ENCODE data around the gene GALR1. TPM values are rescaled to one million over a fixed set of nuclear protein-coding genes. Genes with fewer than 3 reads are reported as not detected.

The GALR1 gene
- total RNA-seq, 4 donors from 2014 or later: 0.09 to 2.0 TPM; not detected in 2

DNA sequence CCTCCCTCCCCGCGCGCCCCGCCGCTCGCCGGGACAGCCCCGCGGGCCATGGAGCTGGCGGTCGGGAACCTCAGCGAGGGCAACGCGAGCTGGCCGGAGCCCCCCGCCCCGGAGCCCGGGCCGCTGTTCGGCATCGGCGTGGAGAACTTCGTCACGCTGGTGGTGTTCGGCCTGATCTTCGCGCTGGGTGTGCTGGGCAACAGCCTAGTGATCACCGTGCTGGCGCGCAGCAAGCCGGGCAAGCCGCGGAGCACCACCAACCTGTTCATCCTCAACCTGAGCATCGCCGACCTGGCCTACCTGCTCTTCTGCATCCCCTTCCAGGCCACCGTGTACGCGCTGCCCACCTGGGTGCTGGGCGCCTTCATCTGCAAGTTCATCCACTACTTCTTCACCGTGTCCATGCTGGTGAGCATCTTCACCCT lies 865 bp downstream of the GALR1 start:
- TF ChIP-seq, protein P1, sequence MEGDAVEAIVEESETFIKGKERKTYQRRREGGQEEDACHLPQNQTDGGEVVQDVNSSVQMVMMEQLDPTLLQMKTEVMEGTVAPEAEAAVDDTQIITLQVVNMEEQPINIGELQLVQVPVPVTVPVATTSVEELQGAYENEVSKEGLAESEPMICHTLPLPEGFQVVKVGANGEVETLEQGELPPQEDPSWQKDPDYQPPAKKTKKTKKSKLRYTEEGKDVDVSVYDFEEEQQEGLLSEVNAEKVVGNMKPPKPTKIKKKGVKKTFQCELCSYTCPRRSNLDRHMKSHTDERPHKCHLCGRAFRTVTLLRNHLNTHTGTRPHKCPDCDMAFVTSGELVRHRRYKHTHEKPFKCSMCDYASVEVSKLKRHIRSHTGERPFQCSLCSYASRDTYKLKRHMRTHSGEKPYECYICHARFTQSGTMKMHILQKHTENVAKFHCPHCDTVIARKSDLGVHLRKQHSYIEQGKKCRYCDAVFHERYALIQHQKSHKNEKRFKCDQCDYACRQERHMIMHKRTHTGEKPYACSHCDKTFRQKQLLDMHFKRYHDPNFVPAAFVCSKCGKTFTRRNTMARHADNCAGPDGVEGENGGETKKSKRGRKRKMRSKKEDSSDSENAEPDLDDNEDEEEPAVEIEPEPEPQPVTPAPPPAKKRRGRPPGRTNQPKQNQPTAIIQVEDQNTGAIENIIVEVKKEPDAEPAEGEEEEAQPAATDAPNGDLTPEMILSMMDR (IDR thresholded peaks at IDR 0.05): no peak
- ATAC-seq (ENCODE audit: low FRiP score): no peak
- DNase-seq (ENCODE audit: low spot score): no peak

DNA sequence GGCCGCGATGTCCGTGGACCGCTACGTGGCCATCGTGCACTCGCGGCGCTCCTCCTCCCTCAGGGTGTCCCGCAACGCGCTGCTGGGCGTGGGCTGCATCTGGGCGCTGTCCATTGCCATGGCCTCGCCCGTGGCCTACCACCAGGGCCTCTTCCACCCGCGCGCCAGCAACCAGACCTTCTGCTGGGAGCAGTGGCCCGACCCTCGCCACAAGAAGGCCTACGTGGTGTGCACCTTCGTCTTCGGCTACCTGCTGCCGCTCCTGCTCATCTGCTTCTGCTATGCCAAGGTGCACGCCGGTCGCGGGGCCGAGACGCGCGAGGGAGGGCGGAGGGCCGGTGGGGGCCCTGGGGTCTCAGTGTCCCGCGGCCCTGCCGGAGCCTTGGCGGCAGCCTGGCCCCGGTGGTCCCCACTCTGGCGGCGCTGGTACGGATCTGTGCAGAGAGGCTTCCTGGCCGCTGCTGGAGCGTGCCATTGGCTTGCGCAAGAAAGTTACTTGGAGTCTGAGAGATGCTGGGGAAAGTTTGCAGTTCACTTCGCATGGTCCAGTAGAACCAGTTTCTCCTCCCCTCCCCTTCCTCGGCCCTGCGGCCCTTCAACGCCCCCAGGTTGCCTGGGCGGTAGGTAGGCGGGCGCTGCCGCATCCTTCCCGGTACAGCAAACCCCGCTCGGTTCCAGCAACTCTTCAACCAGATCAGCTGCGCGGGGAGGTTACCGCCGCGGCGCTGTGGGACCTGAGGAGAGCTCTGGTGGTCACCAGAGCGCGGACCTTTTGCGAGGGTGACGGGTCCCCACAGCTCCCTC lies 1.5 kb downstream of the GALR1 start:
- TF ChIP-seq, protein P1 (IDR thresholded peaks at IDR 0.05): no peak
- DNase-seq (ENCODE audit: low spot score) (no peak), ATAC-seq (ENCODE audit: low FRiP score) (no peak)

DNA sequence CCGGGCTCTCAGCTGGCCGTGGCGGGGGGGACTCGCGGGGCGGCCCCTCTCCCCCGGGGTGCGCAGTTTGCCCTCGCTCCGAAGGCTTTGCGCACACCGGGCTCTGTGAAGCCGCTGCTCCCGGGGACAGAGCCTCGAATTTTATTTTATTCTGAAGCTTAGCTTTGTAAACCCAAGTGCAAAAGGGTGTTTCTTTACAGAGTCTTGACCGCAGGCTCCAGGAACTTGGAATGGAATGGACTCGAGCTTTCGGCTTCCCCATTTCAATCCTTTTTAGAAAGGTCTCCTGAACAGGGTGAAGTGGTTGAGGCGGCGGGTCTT lies 2.0 kb downstream of the GALR1 start:
- TF ChIP-seq, protein P1 (IDR thresholded peaks at IDR 0.05): no peak
- no peak for ATAC-seq (ENCODE audit: low FRiP score)
- DNase-seq (ENCODE audit: low spot score): no peak

DNA sequence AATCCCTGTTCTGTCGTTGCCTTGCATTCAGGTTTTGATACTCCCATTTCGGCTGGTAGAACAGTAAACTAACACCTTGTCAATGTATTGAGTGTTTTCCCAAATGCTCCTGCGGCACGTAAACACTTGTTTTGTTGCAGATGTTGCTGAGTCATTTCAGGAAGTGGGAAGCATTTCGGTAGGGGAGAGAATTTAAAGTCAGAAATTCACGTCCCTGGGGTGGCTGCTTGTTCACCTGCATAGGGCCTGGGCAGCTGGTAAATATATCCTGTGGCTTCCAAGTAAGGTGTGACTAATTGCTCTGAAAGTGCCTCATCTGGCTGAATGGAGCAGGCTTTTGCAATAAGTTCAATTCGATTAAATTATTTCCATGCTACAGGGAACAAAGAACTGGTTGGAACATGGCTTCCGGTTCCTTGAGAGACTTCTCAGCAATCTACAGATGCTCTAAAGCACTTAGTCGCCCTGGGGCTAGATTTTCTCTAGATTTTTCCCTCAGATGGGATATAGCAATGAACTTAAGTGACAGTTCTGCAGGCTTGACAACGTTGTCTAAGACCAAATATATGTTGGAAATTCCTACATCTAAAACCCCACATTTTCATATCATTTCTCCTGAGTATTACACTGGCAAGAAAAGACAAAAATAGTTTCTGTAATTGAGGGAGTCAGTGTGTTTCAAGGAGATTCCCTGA lies 5.2 kb downstream of the GALR1 start:
- no peak for DNase-seq (ENCODE audit: low spot score)
- ATAC-seq (ENCODE audit: low FRiP score): no peak
- TF ChIP-seq, protein P1 (IDR thresholded peaks at IDR 0.05): no peak

DNA sequence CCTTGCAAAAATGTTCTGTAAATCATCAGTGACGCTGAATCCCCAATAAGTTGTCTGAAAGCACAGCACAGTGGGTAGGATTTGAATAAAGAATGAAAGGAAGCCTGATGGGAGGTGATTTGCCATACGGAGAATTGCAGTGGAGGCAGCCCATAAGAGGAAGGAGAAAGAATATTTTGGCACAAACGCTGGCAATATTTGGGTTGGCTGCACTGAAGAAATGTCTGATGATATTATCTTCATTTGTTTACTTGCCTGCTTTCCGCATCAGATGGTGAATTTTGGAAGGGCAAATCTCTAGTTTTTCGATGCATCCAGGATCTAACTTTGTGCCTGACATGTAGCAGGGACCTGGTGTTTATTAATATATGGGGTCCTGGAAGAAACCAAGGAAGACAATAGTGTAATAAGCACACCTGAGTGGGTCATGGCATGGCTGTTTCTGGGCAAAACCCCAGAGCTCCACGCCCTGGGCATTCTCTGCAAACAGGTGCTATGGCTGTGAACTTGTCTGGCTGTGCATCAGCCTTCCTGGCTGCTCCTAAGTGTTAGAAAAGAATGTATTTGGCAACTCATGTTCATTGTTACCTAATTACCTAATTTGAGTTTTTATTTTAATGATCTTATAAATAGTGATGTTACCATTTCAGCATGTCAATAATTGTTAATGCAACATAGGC lies 5.9 kb downstream of the GALR1 start:
- DNase-seq (ENCODE audit: low spot score): no peak
- TF ChIP-seq, protein P1 (IDR thresholded peaks at IDR 0.05): no peak

DNA sequence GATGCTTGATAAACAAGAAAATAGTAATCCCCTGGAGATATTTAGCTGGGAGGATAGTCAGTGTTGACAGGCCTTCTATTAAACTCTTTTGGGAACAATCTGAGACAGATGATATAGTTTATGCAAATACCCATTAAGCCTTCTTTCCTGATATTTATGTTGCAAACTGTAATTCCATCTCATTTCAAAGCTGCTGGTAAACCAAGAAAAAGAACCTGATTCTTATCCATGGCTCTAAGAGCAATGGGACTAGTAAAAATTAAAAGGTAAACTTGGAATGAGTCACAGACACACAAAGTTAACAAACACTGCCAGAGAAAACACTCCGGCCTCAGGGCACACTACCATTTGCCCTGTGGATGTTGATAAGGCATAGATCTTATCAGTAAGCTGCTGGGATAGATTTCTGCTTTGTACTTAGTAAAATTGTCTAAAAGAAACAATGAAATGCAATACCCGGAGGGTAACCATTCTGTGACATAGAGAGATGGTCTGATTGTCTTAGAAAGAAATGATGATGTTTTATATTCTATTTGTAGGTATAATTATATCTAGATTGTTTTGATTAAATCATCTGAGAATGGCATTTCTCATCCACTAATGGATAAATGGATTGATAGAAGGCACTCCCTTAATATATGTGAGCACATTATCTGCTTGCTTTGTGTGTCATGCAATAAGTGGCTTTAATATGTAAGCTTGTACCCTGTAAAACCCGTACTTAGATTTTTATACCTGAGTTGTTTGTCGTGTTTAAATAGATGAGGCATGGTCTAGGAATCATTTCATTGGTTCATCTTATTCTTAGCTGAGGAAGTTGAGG lies 13.2 kb downstream of the GALR1 start:
- ATAC-seq (ENCODE audit: low FRiP score) (no peak), DNase-seq (ENCODE audit: low spot score) (no peak)
- TF ChIP-seq, protein P1 (IDR thresholded peaks at IDR 0.05): no peak

More for the DNA sequence above, 5.9 kb downstream of the GALR1 start:
- ATAC-seq (ENCODE audit: low FRiP score): no peak
